Activated naive CD4-positive, alpha-beta T cell treated with anti-CD3 and anti-CD28 coated beads, Interleukin-2, amount 50 U/mL, for 72 hours (primary cell): Measurements from ENCODE around the gene DNAH1. TPM values are rescaled to one million over a fixed set of nuclear protein-coding genes. Genes with fewer than 3 reads are reported as not detected.
"Not testable (repeated sequence)": the region's sequence is repeated elsewhere in the genome, so short reads cannot be mapped to it uniquely, and the experiment has no call there.

ENCODE experiments used
- ATAC-seq, 2 donors: fragments of 150-1000 bp; cut with Tn5 transposase; 2 replicates each; pipeline ENCODE4 v1.10.0; 2021; ENCODE audit warnings: mild to moderate bottlenecking in 2 of 2, moderate library complexity in 2 of 2
- DNase-seq, 2 donors: peaks; one replicate each; pipeline ENCODE4 v3.0.0; 2021 to 2022; ENCODE audit warnings: low spot score in 2 of 2
- H3K27ac Mint-ChIP-seq, 2 donors: one replicate each; pipeline ENCODE4 v1.8.0; 2022; ENCODE audit warnings: mild to moderate bottlenecking in 2 of 2, mixed read lengths in 2 of 2
- H3K36me3 Mint-ChIP-seq, 2 donors: one replicate each; pipeline ENCODE4 v1.8.0; 2022; ENCODE audit warnings: mixed read lengths in 2 of 2
- H3K9me3 Mint-ChIP-seq, 2 donors: one replicate each; pipeline ENCODE4 v1.8.0; 2022; ENCODE audit warnings: mixed read lengths in 2 of 2
- total RNA-seq, 2 donors: library from RNA; stranded (reverse); gene quantifications; one replicate each; pipeline ENCODE4 v1.2.3, GENCODE V29; 2022

Gene DNAH1
- total RNA-seq, 2 donors from 2014 or later: 17.5 to 19.8 TPM

- H3K36me3 Mint-ChIP-seq: no peaks in the 10 kb centered on the region
- DNase-seq (no peak), ATAC-seq (no peak)
- peak overlapping the region in 1 of 2 donors; percentile 23 for H3K27ac Mint-ChIP-seq
- no peaks in the 10 kb centered on the region for H3K9me3 Mint-ChIP-seq
These were observed 3.9 kb downstream of the DNAH1 start for GRCh38 chr3:52319921-52320595.

GRCh38 chr3:52321481-52321880, 5.4 kb downstream of the DNAH1 start:
- Mint-ChIP-seq H3K27ac (no peak overlapping the region), H3K9me3 (no peaks in the 10 kb centered on the region), H3K36me3 (no peaks in the 10 kb centered on the region)
- ATAC-seq (no peak), DNase-seq (no peak)

- no peak for DNase-seq
- Mint-ChIP-seq H3K27ac (peak overlapping the region in 1 of 2 donors; percentile 42), H3K9me3 (no peaks in the 10 kb centered on the region), H3K36me3 (no peaks in the 10 kb centered on the region)
- no peak for ATAC-seq
These were observed 6.3 kb downstream of the DNAH1 start for GRCh38 chr3:52322466-52322865.

- no peaks in the 10 kb centered on the region for H3K9me3 Mint-ChIP-seq
- peak overlapping the region; percentile 34 to 42 for H3K27ac Mint-ChIP-seq
- DNase-seq: no peak
- no peak for ATAC-seq
- H3K36me3 Mint-ChIP-seq: no peaks in the 10 kb centered on the region
These were observed 7.6 kb downstream of the DNAH1 start for GRCh38 chr3:52323526-52324295.

- H3K9me3 Mint-ChIP-seq: no peaks in the 10 kb centered on the region
- H3K27ac Mint-ChIP-seq: peak overlapping the region in 1 of 2 donors; percentile 30
- no peak for ATAC-seq
- no peak for DNase-seq
- H3K36me3 Mint-ChIP-seq: no peaks in the 10 kb centered on the region
These were observed 8.6 kb downstream of the DNAH1 start for GRCh38 chr3:52324676-52325075.

- no peaks in the 10 kb centered on the region for H3K36me3 Mint-ChIP-seq
These were observed 9.6 kb downstream of the DNAH1 start for GRCh38 chr3:52325686-52326085.

GRCh38 chr3:52326976-52327375, 10.9 kb downstream of the DNAH1 start:
- Mint-ChIP-seq H3K27ac (no peak overlapping the region), H3K9me3 (no peaks in the 10 kb centered on the region), H3K36me3 (no peaks in the 10 kb centered on the region)
- no peak for DNase-seq
- ATAC-seq: no peak

More at GRCh38 chr3:52325686-52326085, 9.6 kb downstream of the DNAH1 start:
- no peaks in the 10 kb centered on the region for H3K9me3 Mint-ChIP-seq
- no peak for ATAC-seq
- H3K27ac Mint-ChIP-seq: no peak overlapping the region
- no peak for DNase-seq

- no peak for DNase-seq
- no peak for ATAC-seq
- no peaks in the 10 kb centered on the region for H3K36me3 Mint-ChIP-seq
- no peak overlapping the region for H3K27ac Mint-ChIP-seq
- no peaks in the 10 kb centered on the region for H3K9me3 Mint-ChIP-seq
These were observed 11.6 kb downstream of the DNAH1 start for GRCh38 chr3:52327486-52328290.

- H3K9me3 Mint-ChIP-seq: no peaks in the 10 kb centered on the region
- H3K27ac Mint-ChIP-seq: no peak overlapping the region
- DNase-seq (no peak), ATAC-seq (no peak)
- no peaks in the 10 kb centered on the region for H3K36me3 Mint-ChIP-seq
These were observed 12.5 kb downstream of the DNAH1 start for GRCh38 chr3:52328536-52329080.

GRCh38 chr3:52330194-52330805, 14.2 kb downstream of the DNAH1 start:
- peak overlapping the region; percentile 2 to 65 for H3K27ac Mint-ChIP-seq
- no peak for DNase-seq
- H3K9me3 Mint-ChIP-seq: no peaks in the 10 kb centered on the region
- no peak for ATAC-seq
- H3K36me3 Mint-ChIP-seq: no peaks in the 10 kb centered on the region

- Mint-ChIP-seq H3K9me3 (no peaks in the 10 kb centered on the region), H3K36me3 (no peaks in the 10 kb centered on the region), H3K27ac (no peak overlapping the region)
- DNase-seq: no peak
- no peak for ATAC-seq
These were observed 15.0 kb downstream of the DNAH1 start for GRCh38 chr3:52331091-52331490.

GRCh38 chr3:52331906-52332305, 15.8 kb downstream of the DNAH1 start:
- ATAC-seq (no peak), DNase-seq (no peak)
- Mint-ChIP-seq H3K27ac (no peak overlapping the region), H3K9me3 (no peaks in the 10 kb centered on the region), H3K36me3 (no peaks in the 10 kb centered on the region)

- no peak for ATAC-seq
- no peak overlapping the region for H3K27ac Mint-ChIP-seq
- DNase-seq: no peak
- H3K36me3 Mint-ChIP-seq: no peaks in the 10 kb centered on the region
- H3K9me3 Mint-ChIP-seq: no peaks in the 10 kb centered on the region
These were observed 17.9 kb downstream of the DNAH1 start for GRCh38 chr3:52333869-52334557.

GRCh38 chr3:52338131-52338530, 22.0 kb downstream of the DNAH1 start:
- not testable (repeated sequence) for DNase-seq, H3K9me3 Mint-ChIP-seq, H3K36me3 Mint-ChIP-seq, H3K27ac Mint-ChIP-seq, ATAC-seq

- no peaks in the 10 kb centered on the region for H3K9me3 Mint-ChIP-seq
- peak overlapping the region in 1 of 2 donors; percentile 59 for H3K27ac Mint-ChIP-seq
- no peaks in the 10 kb centered on the region for H3K36me3 Mint-ChIP-seq
- DNase-seq (peak in 1 of 2 donors; percentile 60), ATAC-seq (peak; percentile 73 to 74)
These were observed 23.5 kb downstream of the DNAH1 start for GRCh38 chr3:52339612-52340011.

- Mint-ChIP-seq H3K27ac (no peak overlapping the region), H3K9me3 (no peaks in the 10 kb centered on the region), H3K36me3 (no peaks in the 10 kb centered on the region)
- ATAC-seq: no peak
- DNase-seq: no peak
These were observed 25.0 kb downstream of the DNAH1 start for GRCh38 chr3:52341123-52341522.
